Heart right ventricle (tissue), 16 donors: Measurements from ENCODE around the gene NT5C2. TPM values are rescaled to one million over a fixed set of nuclear protein-coding genes. Genes with fewer than 3 reads are reported as not detected.

Experiments used
- ATAC-seq, 8 donors: fragments of 200-7000 bp; cut with Tn5 transposase; one replicate each; pipeline ENCODE4 v1.9.1; 2020; ENCODE audit warnings: mild to moderate bottlenecking in 8 of 8, moderate library complexity in 8 of 8, moderate number of reproducible peaks in 1 of 8
- DNase-seq, 2 donors: peaks; one replicate each; pipeline ENCODE4 v3.0.0-alpha.2; 2020
- H3K27ac ChIP-seq, 10 donors: fragments of 200-600 bp; sonication (generic) in 2 of 10; one replicate each; pipeline versions ENCODE4 v1.5.0 to v1.8.0; 2020 to 2022; ENCODE audit warnings: mild to moderate bottlenecking in 3 of 10
- H3K27me3 ChIP-seq, 7 donors: fragments of 200-600 bp; one replicate each; pipeline ENCODE4 v1.8.0; 2021 to 2022; ENCODE audit warnings: mild to moderate bottlenecking in 2 of 7
- H3K36me3 ChIP-seq, 9 donors: fragments of 200-600 bp; sonication (generic) in 1 of 9; one replicate each; pipeline versions ENCODE4 v1.5.0 to v1.8.0; 2020 to 2022; ENCODE audit warnings: mild to moderate bottlenecking in 2 of 9
- H3K4me1 ChIP-seq, 9 donors: fragments of 200-600 bp; sonication (generic) in 1 of 9; one replicate each; pipeline versions ENCODE4 v1.5.0 to v1.8.0; 2020 to 2022; ENCODE audit warnings: mild to moderate bottlenecking in 4 of 9
- H3K4me3 ChIP-seq, 10 donors: fragments of 200-600 bp; sonication (generic) in 2 of 10; one replicate each; pipeline versions ENCODE4 v1.5.0 to v1.8.0; 2020 to 2022; ENCODE audit warnings: mild to moderate bottlenecking in 7 of 10, moderate library complexity in 2 of 10
- H3K9me3 ChIP-seq, 11 donors: fragments of 200-600 bp in 10 of 11; sonication (generic) in 2 of 11; one replicate each; pipeline versions ENCODE4 v1.5.0 to v1.8.0; 2013 to 2022; ENCODE audit warnings: mild to moderate bottlenecking in 2 of 11, control low read depth in 1 of 11, moderate library complexity in 1 of 11
- WGBS, 2 donors: extraction: QIAGEN DNeasy Blood & Tissue Kit; methylation state at CpG; one replicate each; pipeline ENCODE4 v1.1.7; 2013; ENCODE audit warnings: inconsistent platforms in 1 of 2; 5-methylcytosine and 5-hydroxymethylcytosine counted together
- intact Hi-C, 10 donors: fragments of 100-400 bp; cut with DNase I; formaldehyde crosslinking; loops; one replicate each; pipeline versions ENCODE4 v1.11.1 to v1.14.2; 2022
- polyA plus RNA-seq, 2 donors: library from polyadenylated mRNA; stranded (reverse); fragments of 200-250 nt; gene quantifications; one replicate each; pipeline ENCODE4 v1.2.3, GENCODE V29; 2013
- total RNA-seq, 10 donors: library from RNA; stranded (reverse); fragmentation: NEBNext Ultra II Directional in 3 of 10; extraction: Animal tissue kit (Norgen Biotek cat#: 25700) in 3 of 10; gene quantifications; one replicate each; pipeline versions ENCODE4 v1.2.1 to v1.2.4, GENCODE V29; 2021 to 2023
- TF ChIP-seq, protein P1 (sequence below), 9 donors: fragments of 200-600 bp; sonication (generic) in 2 of 9; IDR thresholded peaks; one replicate each; pipeline versions ENCODE4 v1.5.0 to v1.8.0; 2021 to 2022; ENCODE audit warnings: antibody characterized with exemption in 9 of 9, mild to moderate bottlenecking in 5 of 9, moderate library complexity in 1 of 9
- donor health status: Arrhythmogenic right ventricular cardiomyopathy.
- donor health status: ischemic (EF 13 %, LVEDD 7.1; RV severe dilation, severe dysfunction).
- donor health status: healthy with polysubstance abuse.
- donor health status: DM: no; HTN: yes; CAD: no.
- donor health status: DM: no; HTN: no; CAD: no.
- donor health status: ischemic (EF 25% LVEDD 6.9; RV normal size, moderate dysfunction).
- donor health status: ischemic (EF 25% LVEDD 5.7; RV mildly dilated, moderate dysfunction).
- donor health status: healthy.
- donor health status: DM: yes; HTN: yes; CAD: no.
- donor health status: Ischemic cardiomyopathy.
- donor health status: ischemic (EF 35%, LVEDD 5.7; RV mildly dilated, moderate dysfunction).
- donor health status: nonischemic (EF 11% LVEDD 7.7; RV severe dilation, severe dysfunction).
- donor health status: DM: yes; HTN: yes; CAD: no.
- donor health status: PGD.
- donor health status: ischemic (EF 29% LVEDD 5.4; RV normal size, mild dysfunction).
- donor health status: nonischemic (EF 23%, LVEDD 6.1; RV moderate dilation, normal function).

The NT5C2 gene
- total and polyA plus RNA-seq, 12 donors = 23.9 to 88.2 (median 53.5) TPM

DNA sequence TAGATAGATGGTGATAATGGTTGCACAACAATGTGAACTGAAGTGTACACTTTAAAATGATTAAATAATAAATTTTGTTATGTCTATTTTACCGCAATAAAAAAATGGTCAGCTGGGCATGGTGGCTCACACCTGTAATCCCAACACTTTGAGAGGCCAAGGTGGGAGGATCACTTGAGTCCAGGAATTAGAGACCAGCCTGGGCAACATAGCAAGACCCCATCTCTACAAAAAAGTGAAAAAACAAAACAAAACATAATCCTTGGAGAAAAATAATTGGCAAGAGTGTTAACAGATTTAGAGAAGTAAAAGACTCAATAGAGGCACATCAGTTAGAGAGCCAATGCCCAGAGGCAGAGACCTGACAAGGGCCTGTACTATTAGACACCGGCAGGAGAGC is 42.7 kb upstream of the NT5C2 start:
- Histone ChIP-seq H3K27me3 (no peaks in the 10 kb centered on the region), H3K4me3 (no peak overlapping the region), H3K36me3 (no peaks in the 10 kb centered on the region), H3K27ac (no peak overlapping the region), H3K4me1 (peaks cover 3 to 42% (median 18%) of the 10 kb centered on the region in 9 donors), H3K9me3 (no peaks in the 10 kb centered on the region)
- DNase-seq (no peak), ATAC-seq (no peak)
- intact Hi-C loops = loop anchor here in 1 of 10 donors (5.0 kb wide), 1 partner anchor 318 kb away; the partner anchor contains the start of gene CNNM2
- WGBS, 2 donors = 86 to 95% methylated on average over 2 of the region's 2 CpGs
- TF ChIP-seq, protein P1, sequence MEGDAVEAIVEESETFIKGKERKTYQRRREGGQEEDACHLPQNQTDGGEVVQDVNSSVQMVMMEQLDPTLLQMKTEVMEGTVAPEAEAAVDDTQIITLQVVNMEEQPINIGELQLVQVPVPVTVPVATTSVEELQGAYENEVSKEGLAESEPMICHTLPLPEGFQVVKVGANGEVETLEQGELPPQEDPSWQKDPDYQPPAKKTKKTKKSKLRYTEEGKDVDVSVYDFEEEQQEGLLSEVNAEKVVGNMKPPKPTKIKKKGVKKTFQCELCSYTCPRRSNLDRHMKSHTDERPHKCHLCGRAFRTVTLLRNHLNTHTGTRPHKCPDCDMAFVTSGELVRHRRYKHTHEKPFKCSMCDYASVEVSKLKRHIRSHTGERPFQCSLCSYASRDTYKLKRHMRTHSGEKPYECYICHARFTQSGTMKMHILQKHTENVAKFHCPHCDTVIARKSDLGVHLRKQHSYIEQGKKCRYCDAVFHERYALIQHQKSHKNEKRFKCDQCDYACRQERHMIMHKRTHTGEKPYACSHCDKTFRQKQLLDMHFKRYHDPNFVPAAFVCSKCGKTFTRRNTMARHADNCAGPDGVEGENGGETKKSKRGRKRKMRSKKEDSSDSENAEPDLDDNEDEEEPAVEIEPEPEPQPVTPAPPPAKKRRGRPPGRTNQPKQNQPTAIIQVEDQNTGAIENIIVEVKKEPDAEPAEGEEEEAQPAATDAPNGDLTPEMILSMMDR (IDR thresholded peaks at IDR 0.05) = no peak

DNA sequence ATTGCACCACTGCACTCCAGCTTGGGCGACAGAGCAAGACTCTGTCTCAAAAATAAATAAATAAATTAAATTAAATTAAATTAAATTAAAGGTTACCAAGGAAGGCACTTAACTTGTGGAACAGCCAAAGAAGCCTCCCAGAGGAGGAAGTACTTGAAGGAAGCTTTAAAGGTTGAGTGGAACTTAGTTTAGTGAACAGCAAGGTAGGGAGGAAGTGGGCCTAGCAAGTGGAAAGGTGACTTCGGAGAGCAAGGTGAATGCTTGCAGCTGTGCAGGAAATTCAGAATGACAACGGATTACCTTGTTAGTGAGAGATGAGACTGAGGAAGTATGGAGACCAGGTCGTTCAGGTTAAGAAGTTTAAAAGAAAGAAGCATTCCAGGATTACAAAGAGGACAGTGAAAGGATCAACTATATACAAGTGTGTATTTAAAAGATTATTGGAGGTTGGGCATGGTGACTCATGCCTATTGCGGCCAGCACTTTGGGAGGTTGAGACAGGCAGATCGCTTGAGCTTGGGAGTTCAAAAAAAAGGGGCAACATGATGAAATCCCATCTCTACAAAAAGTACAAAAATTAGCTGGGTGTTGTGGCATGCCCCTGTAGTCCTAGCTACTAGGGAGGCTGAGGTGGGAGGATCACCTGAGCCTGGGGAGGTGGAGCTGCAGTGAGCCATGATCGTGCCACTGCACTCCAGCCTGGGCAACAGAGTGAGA is 39.9 kb upstream of the NT5C2 start:
- TF ChIP-seq, protein P1 (IDR thresholded peaks at IDR 0.05) = no peak
- Histone ChIP-seq H3K36me3 (no peaks in the 10 kb centered on the region), H3K9me3 (no peaks in the 10 kb centered on the region), H3K4me3 (no peak overlapping the region), H3K4me1 (peaks cover 7 to 38% (median 28%) of the 10 kb centered on the region in 9 donors), H3K27ac (peak overlapping the region in 5 of 10 donors; percentile 86 to 95 (median 87)), H3K27me3 (no peaks in the 10 kb centered on the region)
- ATAC-seq (no peak), DNase-seq (no peak)
- WGBS, 2 donors = 83 to 87% methylated on average over 7 of the region's 7 CpGs
- intact Hi-C loops = loop anchor here in 2 of 10 donors (5.0 kb wide), 1 partner anchor 41 kb away; the partner anchor contains the start of gene NT5C2 (in 2 of the 2)

- Histone ChIP-seq H3K4me3 (no peak overlapping the region), H3K27ac (peak overlapping the region in 9 of 10 donors; percentile 69 to 95 (median 86)), H3K9me3 (no peaks in the 10 kb centered on the region), H3K4me1 (peaks cover 7 to 43% (median 28%) of the 10 kb centered on the region in 9 donors), H3K36me3 (no peaks in the 10 kb centered on the region), H3K27me3 (no peaks in the 10 kb centered on the region)
- 53 to 54% methylated on average over 3 of the region's 3 CpGs for WGBS, 2 donors
- no peak for DNase-seq
- TF ChIP-seq, protein P1 (IDR thresholded peaks at IDR 0.05) = no peak
- intact Hi-C loops = loop anchor here in 2 of 10 donors (5.0 kb wide), 1 partner anchor 40 kb away; the partner anchor contains the start of gene NT5C2 (in 2 of the 2)
- ATAC-seq = no peak
These were observed 39.1 kb upstream of the NT5C2 start for GRCh38 chr10:103232131-103232673.

- peak overlapping the region in 2 of 10 donors; percentile 6 to 7 for H3K4me3 ChIP-seq
- peak overlapping the region; percentile 68 to 95 (median 86) for H3K27ac ChIP-seq
- TF ChIP-seq, protein P1 (IDR thresholded peaks at IDR 0.05) = no peak
- intact Hi-C loops = loop anchor here in 2 of 10 donors (5.0 kb wide), 1 partner anchor 39 kb away; the partner anchor contains the start of gene NT5C2 (in 2 of the 2)
- 16 to 17% methylated on average over 4 of the region's 4 CpGs for WGBS, 2 donors
- DNase-seq (peak in 1 of 2 donors; percentile 22), ATAC-seq (peak; percentile 32 to 80 (median 68))
- peaks cover 7 to 47% (median 28%) of the 10 kb centered on the region in 9 donors for H3K4me1 ChIP-seq
- H3K9me3 ChIP-seq = no peaks in the 10 kb centered on the region
- H3K27me3 ChIP-seq = no peaks in the 10 kb centered on the region
- no peaks in the 10 kb centered on the region for H3K36me3 ChIP-seq
These were observed 38.0 kb upstream of the NT5C2 start for GRCh38 chr10:103231047-103231551.
